ENCODE results near the gene CBL. TPM values are rescaled to one million over a fixed set of nuclear protein-coding genes. Genes with fewer than 3 reads are reported as not detected.

CBL gene
- total RNA-seq, 1 donor, result 9.0 TPM

DNA sequence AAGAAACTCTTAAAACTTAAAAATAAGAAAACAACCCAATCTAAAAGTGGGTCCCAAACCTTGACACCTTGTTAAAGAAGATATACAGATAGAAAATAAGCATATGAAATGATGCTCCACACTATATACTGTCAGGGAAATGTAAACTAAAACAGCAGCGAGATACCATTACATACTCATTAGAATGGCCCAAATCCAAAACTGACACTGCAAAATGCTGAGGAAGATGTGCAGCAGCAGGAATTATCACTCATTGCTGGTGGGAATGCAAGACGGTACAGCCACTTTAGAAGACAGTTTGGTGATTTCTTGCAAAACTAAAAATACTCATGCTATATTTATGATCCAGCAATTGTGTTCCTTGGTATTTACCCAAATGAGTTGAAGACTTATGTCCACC lies 123.2 kb downstream of the CBL start:
- Histone ChIP-seq H3K4me3 (ENCODE audit: insufficient read depth, low read length) (no peak overlapping the region), H3K27ac (ENCODE audit: low read depth, low read length) (no peak overlapping the region), H3K9me3 (ENCODE audit: low read depth, low read length) (no peaks in the 10 kb centered on the region), H3K36me3 (ENCODE audit: insufficient read depth, low read length) (no peaks in the 10 kb centered on the region), H3K27me3 (ENCODE audit: insufficient read depth, low read length) (peaks cover 9% of the 10 kb centered on the region), H3K4me1 (ENCODE audit: insufficient read depth, low read length) (peaks cover 4% of the 10 kb centered on the region), H3K4me2 (ENCODE audit: insufficient read depth, low read length) (no peak overlapping the region), H3K79me2 (ENCODE audit: insufficient read depth, low read length) (no peaks in the 10 kb centered on the region), H2AFZ (ENCODE audit: low read length) (no peak overlapping the region), H4K20me1 (ENCODE audit: insufficient read depth, low read length) (no peaks in the 10 kb centered on the region)
- DNase-seq (ENCODE audit: insufficient read length, low spot score, missing footprints), result no peak
- TF ChIP-seq, protein P1, sequence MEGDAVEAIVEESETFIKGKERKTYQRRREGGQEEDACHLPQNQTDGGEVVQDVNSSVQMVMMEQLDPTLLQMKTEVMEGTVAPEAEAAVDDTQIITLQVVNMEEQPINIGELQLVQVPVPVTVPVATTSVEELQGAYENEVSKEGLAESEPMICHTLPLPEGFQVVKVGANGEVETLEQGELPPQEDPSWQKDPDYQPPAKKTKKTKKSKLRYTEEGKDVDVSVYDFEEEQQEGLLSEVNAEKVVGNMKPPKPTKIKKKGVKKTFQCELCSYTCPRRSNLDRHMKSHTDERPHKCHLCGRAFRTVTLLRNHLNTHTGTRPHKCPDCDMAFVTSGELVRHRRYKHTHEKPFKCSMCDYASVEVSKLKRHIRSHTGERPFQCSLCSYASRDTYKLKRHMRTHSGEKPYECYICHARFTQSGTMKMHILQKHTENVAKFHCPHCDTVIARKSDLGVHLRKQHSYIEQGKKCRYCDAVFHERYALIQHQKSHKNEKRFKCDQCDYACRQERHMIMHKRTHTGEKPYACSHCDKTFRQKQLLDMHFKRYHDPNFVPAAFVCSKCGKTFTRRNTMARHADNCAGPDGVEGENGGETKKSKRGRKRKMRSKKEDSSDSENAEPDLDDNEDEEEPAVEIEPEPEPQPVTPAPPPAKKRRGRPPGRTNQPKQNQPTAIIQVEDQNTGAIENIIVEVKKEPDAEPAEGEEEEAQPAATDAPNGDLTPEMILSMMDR (IDR thresholded peaks at IDR 0.05; ENCODE audit: extremely low read depth, low read depth, low read length), result no peak

DNA sequence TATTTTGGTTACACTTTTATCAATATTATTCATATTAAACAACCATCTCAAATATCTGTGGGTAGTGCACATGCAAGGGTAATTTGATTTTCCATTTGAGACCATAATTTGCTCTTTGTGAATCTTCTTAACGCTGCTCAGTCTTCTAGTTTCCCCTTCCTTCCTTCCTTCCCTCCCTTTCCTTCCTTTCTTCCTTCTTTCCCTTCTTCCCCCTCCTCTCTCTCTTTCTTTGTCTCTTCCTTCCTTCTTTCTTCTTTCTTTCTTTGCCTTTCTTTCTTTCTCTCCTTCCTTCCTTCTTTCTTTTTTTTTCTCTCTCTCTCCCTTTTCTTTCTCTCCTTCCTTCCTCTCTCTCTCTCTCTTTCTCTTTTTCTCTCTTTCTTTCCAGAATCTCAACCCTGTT lies 124.1 kb downstream of the CBL start:
- Histone ChIP-seq H3K9me3 (ENCODE audit: low read depth, low read length) (no peaks in the 10 kb centered on the region), H3K36me3 (ENCODE audit: insufficient read depth, low read length) (no peaks in the 10 kb centered on the region), H3K4me2 (ENCODE audit: insufficient read depth, low read length) (no peak overlapping the region), H4K20me1 (ENCODE audit: insufficient read depth, low read length) (no peaks in the 10 kb centered on the region), H3K4me3 (ENCODE audit: insufficient read depth, low read length) (no peak overlapping the region), H3K79me2 (ENCODE audit: insufficient read depth, low read length) (peaks cover 9% of the 10 kb centered on the region), H2AFZ (ENCODE audit: low read length) (no peak overlapping the region), H3K4me1 (ENCODE audit: insufficient read depth, low read length) (peaks cover 9% of the 10 kb centered on the region), H3K27ac (ENCODE audit: low read depth, low read length) (no peak overlapping the region), H3K27me3 (ENCODE audit: insufficient read depth, low read length) (peaks cover 9% of the 10 kb centered on the region)
- TF ChIP-seq, protein P1 (IDR thresholded peaks at IDR 0.05; ENCODE audit: extremely low read depth, low read depth, low read length), result no peak
- no peak for DNase-seq (ENCODE audit: insufficient read length, low spot score, missing footprints)

DNA sequence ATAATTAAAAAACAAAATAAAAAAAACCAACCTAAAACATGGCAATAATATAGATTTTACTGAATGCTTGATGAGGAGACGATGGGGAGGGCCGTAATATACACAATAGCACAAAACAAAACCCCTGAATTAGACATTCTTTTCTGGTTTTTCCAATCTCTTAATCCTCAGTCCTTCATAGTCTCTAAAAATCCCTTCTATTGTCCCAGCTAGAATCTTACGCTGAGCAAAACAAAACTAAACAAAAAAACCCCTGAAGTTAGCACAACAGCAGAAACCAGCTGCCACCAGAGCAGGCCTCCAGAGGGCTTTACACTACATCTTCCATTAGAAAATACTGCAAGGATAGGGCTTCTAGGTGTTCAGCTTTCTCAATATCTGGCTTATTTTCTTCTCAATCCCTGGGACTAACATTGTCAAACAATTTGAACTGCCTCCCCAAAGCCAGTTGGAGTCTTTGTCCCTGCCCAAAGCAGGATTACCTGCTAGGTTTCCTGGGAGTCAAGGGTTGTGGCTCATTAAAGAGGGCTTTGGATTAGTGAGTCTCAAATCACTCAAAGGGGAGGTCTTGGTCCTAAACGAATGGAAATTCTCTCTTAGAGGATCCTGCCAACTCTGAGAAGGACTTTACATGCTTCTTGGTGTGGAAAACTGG lies 126.1 kb downstream of the CBL start:
- Histone ChIP-seq H3K4me2 (ENCODE audit: insufficient read depth, low read length) (no peak overlapping the region), H3K4me1 (ENCODE audit: insufficient read depth, low read length) (peaks cover 20% of the 10 kb centered on the region), H2AFZ (ENCODE audit: low read length) (peak overlapping the region; percentile 36), H3K4me3 (ENCODE audit: insufficient read depth, low read length) (no peak overlapping the region), H3K9me3 (ENCODE audit: low read depth, low read length) (no peaks in the 10 kb centered on the region), H3K27ac (ENCODE audit: low read depth, low read length) (no peak overlapping the region), H4K20me1 (ENCODE audit: insufficient read depth, low read length) (peaks cover 2% of the 10 kb centered on the region), H3K27me3 (ENCODE audit: insufficient read depth, low read length) (peaks cover 9% of the 10 kb centered on the region), H3K36me3 (ENCODE audit: insufficient read depth, low read length) (peaks cover 6% of the 10 kb centered on the region), H3K79me2 (ENCODE audit: insufficient read depth, low read length) (peaks cover 28% of the 10 kb centered on the region)
- no peak for DNase-seq (ENCODE audit: insufficient read length, low spot score, missing footprints)
- TF ChIP-seq, protein P1 (IDR thresholded peaks at IDR 0.05; ENCODE audit: extremely low read depth, low read depth, low read length), result no peak

DNA sequence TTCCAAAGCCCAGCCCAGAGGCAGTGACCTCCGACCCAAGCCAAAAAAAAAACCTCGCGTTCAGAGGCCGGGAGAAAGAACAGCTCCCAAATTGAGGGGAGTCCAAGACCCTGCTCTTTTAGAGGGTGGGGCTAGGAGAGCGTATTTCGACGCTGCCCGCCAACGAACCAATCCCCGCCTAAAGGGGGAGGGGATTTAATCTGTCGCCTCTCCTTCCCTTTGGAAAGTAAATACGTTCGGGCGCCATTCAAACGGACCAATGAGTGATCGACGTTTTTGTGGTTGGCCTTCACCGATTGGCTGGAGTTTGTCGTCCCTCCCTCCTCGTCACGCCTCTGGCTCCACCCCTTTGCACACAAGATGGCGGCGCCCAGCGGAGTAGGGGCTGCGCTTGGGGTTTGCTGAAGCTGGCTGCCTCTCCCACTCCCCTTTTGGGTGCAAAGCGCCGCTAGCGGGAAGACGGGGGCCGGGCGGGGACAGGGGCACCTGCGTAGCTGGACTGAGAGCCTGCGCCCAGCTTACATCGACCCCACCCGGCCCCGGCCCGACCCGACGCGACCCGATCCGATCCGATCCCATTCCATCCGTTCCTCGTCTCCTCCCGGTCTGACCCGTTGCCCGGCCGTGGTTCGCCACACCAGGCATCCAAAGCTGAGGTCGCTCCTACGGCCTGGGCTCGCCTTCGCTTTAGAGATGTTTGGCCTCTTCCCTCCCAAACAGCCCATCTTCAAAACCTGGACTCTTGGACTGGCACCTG lies 128.2 kb downstream of the CBL start, which contains the start of gene RNF26:
TSS of gene RNF26 (plus strand) at position 354 of the 757 bp plus-strand sequence. CDS start 596 bp downstream, outside the sequence.
- peak within 1 kb of the TSS; percentile 92 for H3K4me3 ChIP-seq (ENCODE audit: insufficient read depth, low read length)
- no peaks in the 10 kb centered on the region for H3K9me3 ChIP-seq (ENCODE audit: low read depth, low read length)
- peaks cover 42% of the 10 kb centered on the region for H3K4me1 ChIP-seq (ENCODE audit: insufficient read depth, low read length)
- H4K20me1 ChIP-seq (ENCODE audit: insufficient read depth, low read length), result peaks cover 12% of the 10 kb centered on the region
- TF ChIP-seq, protein P1 (IDR thresholded peaks at IDR 0.05; ENCODE audit: extremely low read depth, low read depth, low read length), result no peak
- DNase-seq (ENCODE audit: insufficient read length, low spot score, missing footprints), result peak; percentile 100
- H2AFZ ChIP-seq (ENCODE audit: low read length), result peak within 1 kb of the TSS; percentile 94
- peak within 1 kb of the TSS; percentile 94 for H3K4me2 ChIP-seq (ENCODE audit: insufficient read depth, low read length)
- H3K36me3 ChIP-seq (ENCODE audit: insufficient read depth, low read length), result peaks cover 6% of the 10 kb centered on the region
- H3K27me3 ChIP-seq (ENCODE audit: insufficient read depth, low read length), result peaks cover 6% of the 10 kb centered on the region
- peaks cover 28% of the 10 kb centered on the region for H3K79me2 ChIP-seq (ENCODE audit: insufficient read depth, low read length)
- H3K27ac ChIP-seq (ENCODE audit: low read depth, low read length), result peak within 1 kb of the TSS; percentile 81

Measured in osteoblast (primary cell).